HG03039 (cell line): ENCODE results near the gene BLOC1S3.

Source experiments
- ATAC-seq: cut with Tn5 transposase; IDR thresholded peaks from one replicate; pipeline ENCODE4 v1.9.1; 2021; ENCODE audit warnings: mild to moderate bottlenecking, moderate library complexity; ENCODE audit not compliant: unreplicated experiment

BLOC1S3 gene

DNA sequence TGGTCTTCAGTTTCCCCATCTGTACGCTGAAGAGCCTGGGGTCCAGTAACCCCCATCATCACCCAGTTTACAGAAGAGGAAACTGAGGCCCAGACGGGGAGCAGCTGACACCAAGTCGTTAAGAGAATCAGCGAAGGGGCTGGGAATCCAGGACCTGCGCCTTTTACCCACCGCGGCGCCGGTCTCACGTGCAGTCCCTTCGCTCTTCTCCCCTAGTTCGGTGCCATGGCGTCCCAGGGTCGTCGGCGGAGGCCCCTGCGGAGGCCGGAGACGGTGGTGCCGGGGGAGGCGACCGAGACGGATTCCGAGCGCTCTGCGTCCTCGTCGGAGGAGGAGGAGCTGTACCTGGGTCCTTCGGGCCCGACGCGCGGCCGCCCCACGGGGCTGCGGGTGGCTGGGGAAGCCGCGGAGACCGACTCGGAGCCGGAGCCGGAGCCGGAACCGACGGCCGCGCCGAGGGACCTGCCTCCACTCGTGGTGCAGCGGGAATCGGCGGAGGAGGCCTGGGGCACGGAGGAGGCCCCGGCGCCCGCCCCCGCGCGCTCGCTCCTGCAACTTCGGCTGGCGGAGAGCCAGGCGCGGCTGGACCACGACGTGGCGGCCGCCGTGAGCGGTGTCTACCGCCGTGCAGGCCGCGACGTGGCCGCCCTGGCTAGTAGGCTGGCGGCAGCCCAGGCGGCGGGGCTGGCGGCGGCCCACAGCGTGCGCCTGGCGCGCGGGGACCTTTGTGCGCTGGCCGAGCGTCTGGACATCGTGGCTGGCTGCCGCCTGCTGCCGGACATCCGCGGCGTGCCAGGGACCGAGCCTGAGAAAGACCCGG is 698 bp downstream of the BLOC1S3 start:
- no peak for ATAC-seq

DNA sequence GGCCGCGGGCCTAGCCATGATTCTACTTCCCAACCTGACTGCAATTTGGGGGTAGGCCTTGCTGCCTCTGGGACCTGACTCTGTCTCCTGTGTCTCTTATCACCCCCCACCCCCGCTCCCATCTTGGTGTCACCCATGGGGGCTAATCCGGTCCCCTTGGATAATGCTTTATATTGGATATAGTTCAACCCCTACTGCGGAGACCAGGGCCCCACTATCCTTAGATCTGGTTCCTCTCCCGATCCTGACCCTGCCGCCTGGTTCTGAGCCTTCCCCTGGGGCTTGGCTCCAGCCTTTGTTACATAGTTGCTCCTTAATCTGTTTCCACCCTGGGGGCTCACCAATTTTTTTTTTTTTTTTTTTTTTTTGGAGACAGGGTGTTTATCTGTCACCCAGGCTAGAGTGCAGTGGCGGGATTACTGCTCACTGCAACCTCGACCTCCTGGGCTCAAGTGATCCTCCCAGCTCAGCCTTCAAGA is 1.3 kb downstream of the BLOC1S3 start:
- no peak for ATAC-seq

DNA sequence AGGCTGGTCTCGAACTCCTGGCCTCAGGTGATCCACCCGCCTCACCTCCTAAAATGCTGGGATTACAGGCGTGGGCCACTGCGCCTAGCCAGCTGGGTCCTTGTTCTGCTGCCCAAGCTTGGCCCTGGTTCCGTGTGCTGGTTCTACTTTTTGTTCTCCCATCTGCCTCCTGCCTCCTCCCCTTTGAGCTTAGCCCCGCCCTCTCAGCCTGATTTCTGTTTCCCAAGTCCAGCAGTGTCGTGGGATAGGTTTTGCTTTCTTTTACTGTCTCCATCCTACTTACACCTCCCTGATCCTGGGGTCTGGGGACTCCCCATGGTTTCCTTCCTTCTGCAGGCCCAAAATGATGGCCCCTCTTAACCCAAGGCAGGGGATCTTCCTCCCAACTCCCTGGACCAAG is 2.4 kb downstream of the BLOC1S3 start:
- no peak for ATAC-seq

- no peak for ATAC-seq
These were observed 4.2 kb downstream of the BLOC1S3 start for GRCh38 chr19:45182758-45183157.

DNA sequence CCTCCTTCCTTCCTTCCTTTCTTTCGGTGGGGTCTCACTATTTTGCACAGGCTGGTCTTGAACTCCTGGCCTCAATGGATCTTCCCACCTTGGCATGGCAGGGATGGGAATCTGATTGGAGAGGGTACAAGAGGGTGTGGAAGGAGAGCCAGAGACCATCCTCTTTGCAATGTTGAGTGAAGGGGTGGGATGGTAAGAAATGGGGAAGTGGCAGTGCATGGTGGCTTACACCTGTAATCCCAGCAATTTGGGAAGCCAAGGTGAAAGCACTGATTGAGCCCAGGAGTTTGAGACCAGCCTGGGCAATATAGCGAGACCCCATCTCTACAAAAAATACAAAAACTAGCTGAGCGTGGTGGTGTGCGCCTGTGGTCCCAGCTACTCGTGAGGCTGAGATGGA is 5.5 kb downstream of the BLOC1S3 start:
- no peak for ATAC-seq

DNA sequence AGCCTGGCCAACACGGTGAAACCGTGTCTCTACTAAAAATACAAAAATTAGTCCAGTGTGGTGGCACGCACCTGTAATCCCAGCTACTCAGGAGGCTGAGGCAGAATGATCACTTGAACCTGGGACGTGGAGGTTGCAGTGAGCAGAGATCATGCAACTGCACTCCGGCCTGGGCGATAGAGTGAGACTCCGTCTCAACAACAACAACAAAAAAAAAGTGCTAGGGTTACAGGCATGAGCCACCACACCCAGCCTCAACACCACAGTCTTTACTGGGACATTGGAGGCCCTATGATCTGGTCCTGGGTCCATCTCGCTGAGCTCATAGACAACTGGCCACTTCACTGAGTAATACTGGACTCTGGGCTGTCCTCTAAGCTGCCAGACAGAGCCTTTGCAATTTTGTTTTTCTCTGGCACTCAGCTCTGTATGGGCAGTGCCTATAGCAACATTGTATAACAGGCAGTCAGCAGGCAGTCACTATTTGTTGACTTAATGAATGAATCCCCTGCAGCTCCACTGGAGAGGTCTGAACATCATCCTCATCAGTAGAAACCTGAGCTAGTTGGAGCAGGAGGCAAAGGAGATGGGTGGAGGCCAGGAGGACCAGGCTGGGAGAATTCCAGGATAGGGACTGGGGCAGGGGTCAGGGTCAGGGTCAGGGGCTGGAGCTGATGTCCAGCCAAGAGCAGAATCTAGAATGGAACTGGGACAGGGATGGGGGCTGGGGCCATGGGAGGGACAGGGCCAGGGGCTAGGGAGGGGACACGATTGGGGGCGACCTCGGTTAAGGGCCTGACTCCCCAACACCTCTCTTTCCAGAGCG is 8.1 kb downstream of the BLOC1S3 start:
- no peak for ATAC-seq

GRCh38 chr19:45187421-45188100 is 9.0 kb downstream of the BLOC1S3 start:
- ATAC-seq: no peak

DNA sequence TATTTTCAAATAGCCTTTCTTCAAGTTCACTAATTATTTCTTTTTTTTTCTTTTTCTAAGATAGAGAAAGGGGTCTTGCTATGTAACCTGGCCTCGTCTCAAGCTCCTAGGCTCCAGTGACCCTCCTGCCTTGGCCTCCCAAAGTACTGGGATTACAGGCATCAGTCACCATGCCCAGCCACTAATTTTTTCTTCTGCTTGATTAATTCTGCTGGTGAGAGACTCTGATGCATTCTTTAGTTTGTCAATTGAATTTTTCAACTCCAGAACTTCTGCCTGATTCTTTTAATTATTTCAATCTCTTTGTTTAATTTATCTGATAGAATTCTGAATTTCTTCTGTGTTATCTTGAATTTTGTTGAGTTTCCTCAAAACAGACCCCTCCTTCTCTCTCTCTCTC is 11.4 kb downstream of the BLOC1S3 start:
- ATAC-seq: no peak

DNA sequence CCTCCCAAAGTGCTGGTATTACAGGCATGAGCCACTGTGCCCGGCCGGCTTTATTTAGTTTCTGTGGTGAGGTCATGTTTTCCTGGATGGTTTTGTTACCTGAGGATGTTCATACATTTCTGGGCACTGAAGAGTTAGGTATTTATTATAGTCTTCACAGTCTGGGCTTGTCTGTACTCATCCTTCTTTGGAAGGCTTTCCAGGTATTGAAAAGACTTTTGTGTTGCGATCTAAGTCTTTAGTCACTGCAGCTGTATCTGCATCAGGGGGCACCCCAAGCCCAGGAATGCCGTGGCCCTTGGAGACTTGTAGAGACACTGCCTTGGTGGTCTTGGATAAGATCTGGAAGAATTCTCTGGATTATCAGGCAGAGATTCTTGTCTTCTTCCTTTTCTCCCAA is 12.8 kb downstream of the BLOC1S3 start:
- ATAC-seq: no peak

DNA sequence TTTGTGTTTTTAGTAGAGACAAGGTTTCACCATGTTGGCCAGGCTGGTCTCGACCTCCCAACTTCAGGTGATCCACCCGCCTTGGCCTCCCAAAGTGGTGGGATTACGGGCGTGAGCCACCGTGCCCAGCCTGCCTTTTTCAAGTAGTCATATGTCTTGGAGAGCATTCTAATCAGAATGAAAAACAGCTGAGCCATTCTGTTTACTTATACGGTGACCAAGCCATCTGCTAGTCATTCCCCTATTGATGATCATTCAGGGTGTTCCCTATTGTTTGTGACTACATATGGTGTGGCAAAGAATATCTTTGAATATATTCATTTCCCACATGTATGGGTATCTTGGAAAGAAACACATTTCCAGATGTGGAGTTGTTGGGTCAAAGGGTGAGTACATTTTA is 17.2 kb downstream of the BLOC1S3 start:
- no peak for ATAC-seq

DNA sequence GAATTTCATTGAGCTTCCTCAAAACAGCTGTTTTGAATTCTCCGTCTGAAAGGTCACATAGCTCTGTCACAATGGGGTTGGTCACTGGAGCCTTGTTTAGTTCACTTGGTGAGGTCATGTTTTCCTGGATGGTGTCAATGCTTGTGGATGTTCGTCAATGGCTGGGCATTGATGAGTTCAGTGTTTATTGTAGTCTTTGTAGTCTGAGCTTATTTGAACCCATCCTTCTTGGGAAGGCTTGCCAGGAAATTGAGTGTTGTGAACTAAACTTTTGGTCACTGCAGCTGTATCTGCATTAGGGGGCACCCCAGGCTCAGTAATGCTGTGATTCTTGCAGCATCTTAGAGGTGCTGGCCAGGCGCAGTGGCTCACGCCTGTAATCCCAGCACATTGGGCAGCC is 22.0 kb downstream of the BLOC1S3 start:
- no peak for ATAC-seq

DNA sequence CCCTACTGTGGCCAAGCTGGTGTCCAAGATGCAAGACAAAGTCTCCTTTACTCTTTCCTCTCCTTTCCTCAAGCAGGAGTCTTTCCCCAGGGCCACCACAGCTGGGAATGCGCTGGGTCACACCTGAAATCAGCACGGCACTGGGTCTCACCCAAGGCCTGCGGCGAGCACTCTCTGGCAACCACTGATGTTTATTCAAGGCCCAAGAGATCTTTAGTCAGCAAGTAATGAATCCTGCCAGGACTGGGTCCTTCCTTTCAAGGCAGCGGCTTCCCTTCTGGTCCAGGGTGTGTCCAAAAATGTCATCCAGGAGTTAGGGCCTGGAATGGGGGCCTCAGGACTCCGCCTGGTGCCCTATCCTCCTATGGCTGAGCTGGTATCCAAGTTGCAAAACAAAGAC is 24.1 kb downstream of the BLOC1S3 start:
- ATAC-seq: no peak

GRCh38 chr19:45205810-45206209 is 27.2 kb downstream of the BLOC1S3 start:
- ATAC-seq: no peak

- no peak for ATAC-seq
These were observed 27.7 kb downstream of the BLOC1S3 start for GRCh38 chr19:45206328-45206727.

GRCh38 chr19:45211751-45212381 is 33.3 kb downstream of the BLOC1S3 start:
- ATAC-seq: no peak

GRCh38 chr19:45213031-45213430 is 34.4 kb downstream of the BLOC1S3 start:
- no peak for ATAC-seq

GRCh38 chr19:45215391-45216191 is 37.0 kb downstream of the BLOC1S3 start:
- ATAC-seq: no peak

- ATAC-seq: no peak
These were observed 38.1 kb downstream of the BLOC1S3 start for GRCh38 chr19:45216667-45217066.

GRCh38 chr19:45217193-45217956 is 38.8 kb downstream of the BLOC1S3 start:
- ATAC-seq: no peak
